SJCRH30 (cell line): ENCODE results near the gene TPM3. TPM values are rescaled to one million over a fixed set of nuclear protein-coding genes. Genes with fewer than 3 reads are reported as not detected.
"Not testable (repeated sequence)": the region's sequence is repeated elsewhere in the genome, so short reads cannot be mapped to it uniquely, and the experiment has no call there.

Source experiments
- DNase-seq, 2 experiments: peaks; one replicate each; pipeline ENCODE4 v3.0.0-alpha.2; 2015 to 2020
- H3K27ac ChIP-seq: fragments of 250-450 bp; sonication (Bioruptor Pico); 2 replicates; pipeline ENCODE4 v1.5.1; 2020; ENCODE audit warnings: mild to moderate bottlenecking, moderate library complexity
- H3K27me3 ChIP-seq: fragments of 250-450 bp; sonication (Bioruptor Pico); 2 replicates; pipeline ENCODE4 v1.5.1; 2020; ENCODE audit warnings: mild to moderate bottlenecking, moderate library complexity
- H3K36me3 ChIP-seq: fragments of 250-450 bp; sonication (Bioruptor Pico); 2 replicates; pipeline ENCODE4 v1.5.1; 2020; ENCODE audit warnings: mild to moderate bottlenecking, moderate library complexity
- H3K4me1 ChIP-seq: fragments of 250-450 bp; sonication (Bioruptor Pico); 2 replicates; pipeline ENCODE4 v1.5.1; 2020; ENCODE audit warnings: mild to moderate bottlenecking, moderate library complexity
- H3K4me3 ChIP-seq: fragments of 250-450 bp; sonication (Bioruptor Pico); 2 replicates; pipeline ENCODE4 v1.5.1; 2020; ENCODE audit warnings: mild to moderate bottlenecking, moderate library complexity
- H3K9me3 ChIP-seq: fragments of 250-450 bp; sonication (Bioruptor Pico); replicated peaks from 2 replicates; pipeline ENCODE4 v1.5.1; 2020; ENCODE audit warnings: mild to moderate bottlenecking, moderate library complexity
- total RNA-seq: library from RNA; depleted of rRNA; stranded (reverse); fragments of >200 nt; shearing (Covaris generic); gene quantifications from 2 replicates; pipeline ENCODE4 v1.2.3, GENCODE V29; 2014

TPM3 gene
- total RNA-seq, 1 experiment from 2014 or later = 262 TPM

- peaks cover 94% of the 10 kb centered on the region for H3K36me3 ChIP-seq
- no peaks in the 10 kb centered on the region for H3K9me3 ChIP-seq
- H3K4me3 ChIP-seq = no peak overlapping the region
- no peak overlapping the region for H3K27ac ChIP-seq
- H3K27me3 ChIP-seq = no peaks in the 10 kb centered on the region
- no peak for DNase-seq
- H3K4me1 ChIP-seq = no peaks in the 10 kb centered on the region
Observed at GRCh38 chr1:154167461-154167860, 24.4 kb downstream of the TPM3 start.

- no peaks in the 10 kb centered on the region for H3K9me3 ChIP-seq
- no peak overlapping the region for H3K4me3 ChIP-seq
- no peaks in the 10 kb centered on the region for H3K4me1 ChIP-seq
- no peak for DNase-seq
- H3K27ac ChIP-seq = no peak overlapping the region
- H3K36me3 ChIP-seq = peaks cover 90% of the 10 kb centered on the region
- H3K27me3 ChIP-seq = no peaks in the 10 kb centered on the region
Observed at GRCh38 chr1:154166207-154166606, 25.7 kb downstream of the TPM3 start.

- H3K9me3 ChIP-seq = no peaks in the 10 kb centered on the region
- peaks cover 71% of the 10 kb centered on the region for H3K36me3 ChIP-seq
- H3K27me3 ChIP-seq = no peaks in the 10 kb centered on the region
- no peak overlapping the region for H3K4me3 ChIP-seq
- DNase-seq = no peak
- H3K27ac ChIP-seq = no peak overlapping the region
- no peaks in the 10 kb centered on the region for H3K4me1 ChIP-seq
Observed at GRCh38 chr1:154159554-154159953, 32.3 kb downstream of the TPM3 start.

GRCh38 chr1:154158307-154159125 is 33.4 kb downstream of the TPM3 start:
- DNase-seq = no peak
- H3K4me3 ChIP-seq = no peak overlapping the region
- H3K27ac ChIP-seq = no peak overlapping the region
- no peaks in the 10 kb centered on the region for H3K9me3 ChIP-seq
- H3K27me3 ChIP-seq = no peaks in the 10 kb centered on the region
- H3K36me3 ChIP-seq = peaks cover 62% of the 10 kb centered on the region
- no peaks in the 10 kb centered on the region for H3K4me1 ChIP-seq

- Histone ChIP-seq H3K9me3 (no peaks in the 10 kb centered on the region), H3K4me1 (no peaks in the 10 kb centered on the region), H3K4me3 (no peak overlapping the region), H3K36me3 (peaks cover 54% of the 10 kb centered on the region), H3K27me3 (no peaks in the 10 kb centered on the region), H3K27ac (no peak overlapping the region)
- DNase-seq = no peak
Observed at GRCh38 chr1:154157520-154158306, 34.2 kb downstream of the TPM3 start.

GRCh38 chr1:154155251-154155650 is 36.6 kb downstream of the TPM3 start:
- H3K27me3 ChIP-seq = no peaks in the 10 kb centered on the region
- no peaks in the 10 kb centered on the region for H3K9me3 ChIP-seq
- no peaks in the 10 kb centered on the region for H3K4me1 ChIP-seq
- no peak overlapping the region for H3K4me3 ChIP-seq
- DNase-seq = no peak
- no peak overlapping the region for H3K27ac ChIP-seq
- H3K36me3 ChIP-seq = peaks cover 37% of the 10 kb centered on the region

GRCh38 chr1:154154534-154155191 is 37.2 kb downstream of the TPM3 start, which contains the start of gene NUP210L:
TSS of gene NUP210L (minus strand) at chr1:154155073.
- DNase-seq = no peak
- Histone ChIP-seq H3K27me3 (no peaks in the 10 kb centered on the region), H3K4me1 (no peaks in the 10 kb centered on the region), H3K27ac (no peak within 1 kb of the TSS), H3K36me3 (peaks cover 31% of the 10 kb centered on the region), H3K9me3 (no peaks in the 10 kb centered on the region), H3K4me3 (no peak within 1 kb of the TSS)

- Histone ChIP-seq H3K4me1 (no peaks in the 10 kb centered on the region), H3K27ac (no peak overlapping the region), H3K9me3 (no peaks in the 10 kb centered on the region), H3K4me3 (no peak overlapping the region), H3K27me3 (no peaks in the 10 kb centered on the region), H3K36me3 (peaks cover 25% of the 10 kb centered on the region)
- DNase-seq = no peak
Observed at GRCh38 chr1:154154053-154154452, 37.8 kb downstream of the TPM3 start.

- Histone ChIP-seq H3K4me3 (no peak overlapping the region), H3K27me3 (no peaks in the 10 kb centered on the region), H3K27ac (no peak overlapping the region), H3K36me3 (peaks cover 11% of the 10 kb centered on the region; the same call in 1 of the 2 replicates), H3K4me1 (no peaks in the 10 kb centered on the region), H3K9me3 (no peaks in the 10 kb centered on the region)
- no peak for DNase-seq
Observed at GRCh38 chr1:154151311-154151710, 40.6 kb downstream of the TPM3 start.

- Histone ChIP-seq H3K4me1 (no peaks in the 10 kb centered on the region), H3K4me3 (no peak overlapping the region)
- no peak for DNase-seq
Observed at GRCh38 chr1:154148807-154149206, 43.1 kb downstream of the TPM3 start.

GRCh38 chr1:154147505-154147904 is 44.4 kb downstream of the TPM3 start:
- H3K4me1 ChIP-seq, H3K27me3 ChIP-seq, H3K4me3 ChIP-seq, H3K9me3 ChIP-seq, DNase-seq, H3K36me3 ChIP-seq, H3K27ac ChIP-seq: not testable (repeated sequence)

More at GRCh38 chr1:154148807-154149206, 43.1 kb downstream of the TPM3 start:
- H3K27me3 ChIP-seq = no peaks in the 10 kb centered on the region
- no peaks in the 10 kb centered on the region for H3K9me3 ChIP-seq
- no peak overlapping the region for H3K27ac ChIP-seq
- H3K36me3 ChIP-seq = no peaks in the 10 kb centered on the region

GRCh38 chr1:154145986-154146385 is 45.9 kb downstream of the TPM3 start:
- Histone ChIP-seq H3K4me3 (no peak overlapping the region), H3K9me3 (no peaks in the 10 kb centered on the region), H3K36me3 (no peaks in the 10 kb centered on the region), H3K4me1 (no peaks in the 10 kb centered on the region), H3K27ac (no peak overlapping the region), H3K27me3 (no peaks in the 10 kb centered on the region)
- no peak for DNase-seq

GRCh38 chr1:154142358-154142757 is 49.5 kb downstream of the TPM3 start:
- Histone ChIP-seq H3K36me3 (no peaks in the 10 kb centered on the region), H3K9me3 (no peaks in the 10 kb centered on the region), H3K4me3 (no peak overlapping the region), H3K27ac (no peak overlapping the region), H3K27me3 (0 out of 2 replicates have a peak, but pooled peaks cover 6% of the 10 kb centered on the region), H3K4me1 (no peaks in the 10 kb centered on the region)
- DNase-seq = no peak

- Histone ChIP-seq H3K4me1 (no peaks in the 10 kb centered on the region), H3K27me3 (0 out of 2 replicates have a peak, but pooled peaks cover 6% of the 10 kb centered on the region), H3K9me3 (no peaks in the 10 kb centered on the region), H3K36me3 (no peaks in the 10 kb centered on the region), H3K27ac (no peak overlapping the region), H3K4me3 (no peak overlapping the region)
- DNase-seq = no peak
Observed at GRCh38 chr1:154141240-154141639, 50.7 kb downstream of the TPM3 start.

GRCh38 chr1:154137888-154138287 is 54.0 kb downstream of the TPM3 start:
- Histone ChIP-seq H3K27ac (no peak overlapping the region), H3K9me3 (no peaks in the 10 kb centered on the region), H3K36me3 (no peaks in the 10 kb centered on the region), H3K4me1 (no peaks in the 10 kb centered on the region), H3K4me3 (no peak overlapping the region), H3K27me3 (0 out of 2 replicates have a peak, but pooled peaks cover 6% of the 10 kb centered on the region)
- DNase-seq = no peak
